HCT116 (cell line): Measurements from ENCODE around the gene MEIS2. TPM values are rescaled to one million over a fixed set of nuclear protein-coding genes. Genes with fewer than 3 reads are reported as not detected.
A peak's percentile ranks its signal among the peaks of the same experiment; 100 is the strongest.

Experiments
- ATAC-seq: fragments of 200-7000 bp; cut with Tn5 transposase; 2 replicates; pipeline ENCODE4 v1.9.1; 2020; ENCODE audit warnings: mild to moderate bottlenecking, moderate library complexity
- BruUV-seq: library from RNA; stranded (reverse); fragments of 400-500 nt; replicated peaks from 2 replicates; lab custom pipeline; 2021; lab: Mats Ljungman, UMichigan
- CTCF ChIA-PET: fragments of 300-600 bp; sonication (Branson Sonifier 250); formaldehyde crosslinking; loops from one replicate; lab custom pipeline; 2021; ENCODE audit warnings: antibody characterized with exemption; lab: Charles Lee
- POLR2A ChIA-PET: fragments of 300-600, 350-600 bp; sonication (Branson Sonifier 250); formaldehyde crosslinking; loops from one replicate; lab custom pipeline; 2021; ENCODE audit warnings: antibody characterized with exemption; lab: Charles Lee
- RAD21 ChIA-PET, 2 experiments: fragments of 300-600 bp; sonication (Branson Sonifier 250); formaldehyde crosslinking; loops; one replicate each; lab custom pipeline; 2023; ENCODE audit warnings: low total read pairs in 2 of 2; ENCODE audit not compliant: uncharacterized antibody in 2 of 2, unreplicated experiment in 2 of 2, low non-redundant PET in 1 of 2; lab: Charles Lee
- DNase-seq: peaks from one replicate; pipeline ENCODE4 v3.0.0-alpha.2; 2010; ENCODE audit warnings: low read depth, low spot score
- H2AFZ ChIP-seq: fragments of 200-600 bp; shearing (Covaris generic), sonication (generic); 2 replicates; pipeline ENCODE4 v1.6.1; 2017; ENCODE audit warnings: low read depth, mixed run types, mixed read lengths, antibody characterized with exemption, low read length; ENCODE audit not compliant: poor library complexity, severe bottlenecking
- H3K27ac ChIP-seq: 2 replicates; pipeline ENCODE4 v1.5.1; 2012; ENCODE audit warnings: low read depth, low read length
- H3K27me3 ChIP-seq: fragments of 200-600 bp; sonication (generic); 2 replicates; pipeline ENCODE4 v1.6.1; 2016; ENCODE audit warnings: mixed run types, low read length, mixed read lengths; ENCODE audit not compliant: insufficient read depth
- H3K36me3 ChIP-seq, 2 experiments: fragments of 200-500 bp in 1 of 2; fragments of 200-600 bp in 1 of 2; sonication (Bioruptor generic) in 1 of 2; sonication (generic) in 1 of 2; 2 replicates each; pipeline versions ENCODE4 v1.5.1 to v1.6.1; 2014 to 2016; ENCODE audit warnings: low read length in 2 of 2, inconsistent platforms in 1 of 2, mixed read lengths in 1 of 2, mixed run types in 1 of 2; ENCODE audit not compliant: insufficient read depth in 2 of 2, control insufficient read depth in 1 of 2
- H3K4me1 ChIP-seq, 2 experiments: fragments of 200-600 bp in 1 of 2; sonication (generic) in 1 of 2; 2 replicates each; pipeline versions ENCODE4 v1.5.1 to v1.6.1; 2012 to 2017; ENCODE audit warnings: low read length in 2 of 2, inconsistent platforms in 1 of 2, mild to moderate bottlenecking in 1 of 2, mixed read lengths in 1 of 2, mixed run types in 1 of 2, moderate library complexity in 1 of 2; ENCODE audit not compliant: insufficient read depth in 2 of 2, control insufficient read depth in 1 of 2
- H3K4me2 ChIP-seq: fragments of 200-600 bp; sonication (generic); 2 replicates; pipeline ENCODE4 v1.6.1; 2017; ENCODE audit warnings: mixed run types, low read length, mixed read lengths
- H3K4me3 ChIP-seq, 2 experiments: fragments of 200-600 bp in 1 of 2; sonication (generic) in 1 of 2; replicated peaks in 1 of 2; 2 replicates each; pipeline ENCODE4 v1.5.1; 2011 to 2016; ENCODE audit warnings: low read length in 2 of 2, control low read depth in 1 of 2, low read depth in 1 of 2, mild to moderate bottlenecking in 1 of 2, mixed read lengths in 1 of 2, mixed run types in 1 of 2
- H3K79me2 ChIP-seq: fragments of 200-600 bp; sonication (generic); 2 replicates; pipeline ENCODE4 v1.6.1; 2017; ENCODE audit warnings: mild to moderate bottlenecking, mixed run types, low read length, moderate library complexity, mixed read lengths; ENCODE audit not compliant: insufficient read depth
- H3K9ac ChIP-seq: fragments of 200-600 bp; sonication (generic); 2 replicates; pipeline ENCODE4 v1.6.1; 2016; ENCODE audit warnings: low read length, mixed read lengths
- H3K9me2 ChIP-seq: fragments of 200-600 bp; sonication (generic), shearing (Covaris generic); 2 replicates; pipeline ENCODE4 v1.6.1; 2017; ENCODE audit warnings: mixed run types, mild to moderate bottlenecking, moderate library complexity; ENCODE audit not compliant: insufficient read depth
- H3K9me3 ChIP-seq, 2 experiments: fragments of 200-500 bp in 1 of 2; fragments of 200-600 bp in 1 of 2; sonication (Bioruptor generic) in 1 of 2; sonication (generic) in 1 of 2; 2 replicates each; pipeline ENCODE4 v1.6.1; 2014 to 2017; ENCODE audit warnings: low read length in 2 of 2, mixed read lengths in 2 of 2, inconsistent platforms in 1 of 2, low read depth in 1 of 2, mild to moderate bottlenecking in 1 of 2, mixed run types in 1 of 2, moderate library complexity in 1 of 2; ENCODE audit not compliant: control insufficient read depth in 1 of 2, insufficient read depth in 1 of 2
- H4K20me1 ChIP-seq: fragments of 200-600 bp; sonication (generic), shearing (Covaris generic); 2 replicates; pipeline ENCODE4 v1.6.1; 2017; ENCODE audit warnings: mixed run types, mild to moderate bottlenecking, moderate library complexity; ENCODE audit not compliant: insufficient read depth
- EGR1 ChIP-seq: IDR thresholded peaks from 2 replicates; pipeline ENCODE4 v1.6.1; 2012; ENCODE audit warnings: low read depth
- ELF1 ChIP-seq: IDR thresholded peaks from 2 replicates; pipeline ENCODE4 v1.6.1; 2012; ENCODE audit warnings: low read depth, borderline replicate concordance
- EZH2phosphoT487 ChIP-seq: fragments of 200-600 bp; IDR thresholded peaks from 2 replicates; pipeline ENCODE4 v1.6.1; 2018; ENCODE audit warnings: antibody characterized with exemption, borderline replicate concordance
- FOSL1 ChIP-seq: IDR thresholded peaks from 2 replicates; pipeline ENCODE4 v1.6.1; 2012; ENCODE audit warnings: low read depth
- JUND ChIP-seq: IDR thresholded peaks from 2 replicates; pipeline ENCODE4 v1.6.1; 2012
- SIN3A ChIP-seq: IDR thresholded peaks from 2 replicates; pipeline ENCODE4 v1.6.1; 2012; ENCODE audit warnings: low read depth
- SRF ChIP-seq: IDR thresholded peaks from 2 replicates; pipeline ENCODE4 v1.6.1; 2012; ENCODE audit warnings: low read depth
- YY1 ChIP-seq: IDR thresholded peaks from 2 replicates; pipeline ENCODE4 v1.6.1; 2011; ENCODE audit warnings: low read length, low read depth, moderate library complexity, mild to moderate bottlenecking; ENCODE audit not compliant: insufficient replicate concordance; ENCODE audit errors: extremely low read depth
- ZNF274 ChIP-seq: fragments of 200-500 bp; sonication (Bioruptor generic); IDR thresholded peaks from 2 replicates; pipeline ENCODE4 v1.6.1; 2014; ENCODE audit warnings: mild to moderate bottlenecking, low read depth, low read length, inconsistent platforms
- intact Hi-C: fragments of 100-400 bp; cut with micrococcal nuclease; formaldehyde crosslinking; loops from 2 replicates; pipeline ENCODE4 v1.10.0; 2022
- total RNA-seq: library from RNA; stranded (reverse); gene quantifications from one replicate; pipeline ENCODE4 v1.2.1, GENCODE V29; 2021; ENCODE audit not compliant: unreplicated experiment
- TF ChIP-seq, protein P1 (sequence below): IDR thresholded peaks from 2 replicates; pipeline ENCODE4 v1.6.1; 2012
- TF ChIP-seq, protein P2 (sequence below): IDR thresholded peaks from 2 replicates; pipeline ENCODE4 v1.6.1; 2011; ENCODE audit warnings: mild to moderate bottlenecking, low read length, moderate library complexity; ENCODE audit not compliant: insufficient replicate concordance; ENCODE audit errors: extremely low read depth
- TF ChIP-seq, protein P3 (sequence below): IDR thresholded peaks from 2 replicates; pipeline ENCODE4 v1.6.1; 2012
- TF ChIP-seq, protein P4 (sequence below): IDR thresholded peaks from 2 replicates; pipeline ENCODE4 v1.6.1; 2012; ENCODE audit warnings: low read depth

Gene MEIS2
- total RNA-seq, 1 experiment from 2014 or later, result 11.5 TPM

DNA sequence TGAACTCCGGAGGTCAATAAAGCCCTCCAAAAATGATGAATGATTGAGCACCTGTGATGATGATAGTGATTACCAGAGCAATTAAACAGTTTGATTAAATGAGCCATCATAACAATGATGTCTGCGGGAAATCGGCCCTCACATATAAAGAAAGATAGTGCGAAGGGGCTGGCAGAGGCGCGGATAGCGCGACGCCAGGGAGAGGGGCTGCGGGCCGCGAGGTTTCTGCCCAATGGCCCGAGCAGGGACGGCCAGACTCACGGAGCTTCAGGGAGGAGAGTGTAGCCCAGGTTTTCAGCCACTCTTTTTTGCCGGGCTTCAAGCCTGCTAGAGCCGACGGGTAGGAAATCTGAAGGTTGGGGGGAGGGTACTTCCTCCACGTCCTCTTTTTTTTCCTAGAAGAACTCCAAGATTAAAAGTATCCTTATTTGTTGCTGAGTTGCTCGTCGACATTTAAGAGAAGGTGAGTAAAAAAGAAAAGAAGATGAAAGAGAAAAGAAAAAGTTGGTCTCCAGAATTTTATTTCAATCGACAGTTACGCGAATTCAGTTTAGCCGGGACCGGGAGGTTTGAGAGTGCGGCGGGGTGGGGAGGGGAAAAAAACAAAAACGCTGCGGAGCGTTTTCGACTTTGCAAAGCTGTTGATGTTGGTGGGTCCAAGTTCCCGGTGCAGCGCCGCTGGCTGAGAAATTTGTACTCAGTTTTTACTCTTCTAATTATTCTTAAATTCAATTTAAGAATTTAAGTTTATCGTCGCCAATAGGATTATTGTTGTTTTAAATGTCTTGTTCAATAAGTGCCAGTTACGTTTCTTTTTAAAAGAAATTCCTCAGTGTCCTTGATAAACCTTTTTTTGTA lies 2.2 kb upstream of the MEIS2 start:
- Histone ChIP-seq H3K36me3 (no peaks in the 10 kb centered on the region), H3K27ac (no peak overlapping the region), H3K27me3 (no peaks in the 10 kb centered on the region), H3K4me3 (no peak overlapping the region), H3K4me2 (peak overlapping the region; percentile 39; the same call in 1 of the 2 replicates), H3K9me2 (no peaks in the 10 kb centered on the region), H4K20me1 (no peaks in the 10 kb centered on the region), H3K4me1 (peaks cover 0 to 5% of the 10 kb centered on the region in 2 experiments; a peak in 1 of 4 replicates), H3K9ac (no peak overlapping the region), H3K79me2 (no peaks in the 10 kb centered on the region; the same call in 1 of the 2 replicates)
- BruUV-seq, result no TSS peak
- ChIA-PET CTCF (no interaction called here), RAD21 (no interaction called here)
- no peak for ATAC-seq
- DNase-seq, result no peak
- no peak for TF ChIP-seq EZH2phosphoT487
- no peak for TF ChIP-seq FOSL1
- TF ChIP-seq, protein P1, sequence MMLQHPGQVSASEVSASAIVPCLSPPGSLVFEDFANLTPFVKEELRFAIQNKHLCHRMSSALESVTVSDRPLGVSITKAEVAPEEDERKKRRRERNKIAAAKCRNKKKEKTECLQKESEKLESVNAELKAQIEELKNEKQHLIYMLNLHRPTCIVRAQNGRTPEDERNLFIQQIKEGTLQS, result no peak
- TF ChIP-seq JUND, result no peak
- TF ChIP-seq SIN3A, result no peak
- TF ChIP-seq, protein P2, sequence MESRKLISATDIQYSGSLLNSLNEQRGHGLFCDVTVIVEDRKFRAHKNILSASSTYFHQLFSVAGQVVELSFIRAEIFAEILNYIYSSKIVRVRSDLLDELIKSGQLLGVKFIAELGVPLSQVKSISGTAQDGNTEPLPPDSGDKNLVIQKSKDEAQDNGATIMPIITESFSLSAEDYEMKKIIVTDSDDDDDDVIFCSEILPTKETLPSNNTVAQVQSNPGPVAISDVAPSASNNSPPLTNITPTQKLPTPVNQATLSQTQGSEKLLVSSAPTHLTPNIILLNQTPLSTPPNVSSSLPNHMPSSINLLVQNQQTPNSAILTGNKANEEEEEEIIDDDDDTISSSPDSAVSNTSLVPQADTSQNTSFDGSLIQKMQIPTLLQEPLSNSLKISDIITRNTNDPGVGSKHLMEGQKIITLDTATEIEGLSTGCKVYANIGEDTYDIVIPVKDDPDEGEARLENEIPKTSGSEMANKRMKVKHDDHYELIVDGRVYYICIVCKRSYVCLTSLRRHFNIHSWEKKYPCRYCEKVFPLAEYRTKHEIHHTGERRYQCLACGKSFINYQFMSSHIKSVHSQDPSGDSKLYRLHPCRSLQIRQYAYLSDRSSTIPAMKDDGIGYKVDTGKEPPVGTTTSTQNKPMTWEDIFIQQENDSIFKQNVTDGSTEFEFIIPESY, result no peak
- no peak for TF ChIP-seq ELF1
- TF ChIP-seq EGR1, result no peak
- TF ChIP-seq, protein P3, sequence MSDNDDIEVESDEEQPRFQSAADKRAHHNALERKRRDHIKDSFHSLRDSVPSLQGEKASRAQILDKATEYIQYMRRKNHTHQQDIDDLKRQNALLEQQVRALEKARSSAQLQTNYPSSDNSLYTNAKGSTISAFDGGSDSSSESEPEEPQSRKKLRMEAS, result no peak
- no peak for TF ChIP-seq SRF
- no peak for TF ChIP-seq YY1
- no peak for TF ChIP-seq ZNF274
- TF ChIP-seq, protein P4, sequence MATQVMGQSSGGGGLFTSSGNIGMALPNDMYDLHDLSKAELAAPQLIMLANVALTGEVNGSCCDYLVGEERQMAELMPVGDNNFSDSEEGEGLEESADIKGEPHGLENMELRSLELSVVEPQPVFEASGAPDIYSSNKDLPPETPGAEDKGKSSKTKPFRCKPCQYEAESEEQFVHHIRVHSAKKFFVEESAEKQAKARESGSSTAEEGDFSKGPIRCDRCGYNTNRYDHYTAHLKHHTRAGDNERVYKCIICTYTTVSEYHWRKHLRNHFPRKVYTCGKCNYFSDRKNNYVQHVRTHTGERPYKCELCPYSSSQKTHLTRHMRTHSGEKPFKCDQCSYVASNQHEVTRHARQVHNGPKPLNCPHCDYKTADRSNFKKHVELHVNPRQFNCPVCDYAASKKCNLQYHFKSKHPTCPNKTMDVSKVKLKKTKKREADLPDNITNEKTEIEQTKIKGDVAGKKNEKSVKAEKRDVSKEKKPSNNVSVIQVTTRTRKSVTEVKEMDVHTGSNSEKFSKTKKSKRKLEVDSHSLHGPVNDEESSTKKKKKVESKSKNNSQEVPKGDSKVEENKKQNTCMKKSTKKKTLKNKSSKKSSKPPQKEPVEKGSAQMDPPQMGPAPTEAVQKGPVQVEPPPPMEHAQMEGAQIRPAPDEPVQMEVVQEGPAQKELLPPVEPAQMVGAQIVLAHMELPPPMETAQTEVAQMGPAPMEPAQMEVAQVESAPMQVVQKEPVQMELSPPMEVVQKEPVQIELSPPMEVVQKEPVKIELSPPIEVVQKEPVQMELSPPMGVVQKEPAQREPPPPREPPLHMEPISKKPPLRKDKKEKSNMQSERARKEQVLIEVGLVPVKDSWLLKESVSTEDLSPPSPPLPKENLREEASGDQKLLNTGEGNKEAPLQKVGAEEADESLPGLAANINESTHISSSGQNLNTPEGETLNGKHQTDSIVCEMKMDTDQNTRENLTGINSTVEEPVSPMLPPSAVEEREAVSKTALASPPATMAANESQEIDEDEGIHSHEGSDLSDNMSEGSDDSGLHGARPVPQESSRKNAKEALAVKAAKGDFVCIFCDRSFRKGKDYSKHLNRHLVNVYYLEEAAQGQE, result no peak
- TF ChIP-seq, all 23 proteins: peak for 0
- no peak overlapping the region for H2AFZ ChIP-seq
- no peaks in the 10 kb centered on the region for H3K9me3 ChIP-seq
- POLR2A ChIA-PET, result no interaction called here
- intact Hi-C loops, result no loop called here
